ENCODE results near the gene SPRR5. TPM values are rescaled to one million over a fixed set of nuclear protein-coding genes. Genes with fewer than 3 reads are reported as not detected.

Gene SPRR5
- total RNA-seq, 1 donor from 2014 or later, result not detected

DNA sequence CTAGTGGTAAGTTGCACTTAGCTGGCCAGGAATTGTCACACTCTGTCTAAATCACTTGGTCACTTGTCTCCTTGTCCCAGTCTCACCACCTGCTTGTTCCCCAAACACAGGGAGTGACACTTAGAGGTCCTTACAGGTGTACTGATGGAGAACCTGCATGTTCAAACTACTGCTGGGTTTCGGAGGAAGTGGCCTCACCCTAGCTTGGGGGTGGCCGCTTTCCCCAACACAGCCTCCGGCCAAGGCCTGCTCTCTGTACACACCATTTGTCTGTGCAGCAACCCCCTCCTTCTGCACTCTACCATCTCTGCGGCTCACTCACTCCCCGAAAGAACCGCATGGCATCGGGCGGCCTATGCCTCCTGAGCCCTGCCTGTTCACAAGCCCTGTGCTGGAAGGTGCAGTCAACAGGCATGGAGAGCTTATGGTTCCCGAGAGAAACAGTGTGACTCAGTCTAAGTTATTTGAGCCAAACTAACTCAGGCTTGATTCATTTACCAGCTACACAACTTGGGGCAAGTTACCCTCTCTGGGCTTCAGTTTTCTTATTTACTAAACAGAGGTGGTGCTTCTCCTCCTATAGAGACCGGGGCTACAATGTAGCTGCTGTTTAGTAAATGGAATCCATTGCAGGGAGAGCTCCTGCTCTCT is 12.9 kb downstream of the SPRR5 start:
- no peaks in the 10 kb centered on the region for H3K27me3 ChIP-seq (ENCODE audit: control insufficient read depth, insufficient read depth, low read length)
- H3K4me3 ChIP-seq (ENCODE audit: low read depth, low read length), result no peak overlapping the region
- TF ChIP-seq, protein P1, sequence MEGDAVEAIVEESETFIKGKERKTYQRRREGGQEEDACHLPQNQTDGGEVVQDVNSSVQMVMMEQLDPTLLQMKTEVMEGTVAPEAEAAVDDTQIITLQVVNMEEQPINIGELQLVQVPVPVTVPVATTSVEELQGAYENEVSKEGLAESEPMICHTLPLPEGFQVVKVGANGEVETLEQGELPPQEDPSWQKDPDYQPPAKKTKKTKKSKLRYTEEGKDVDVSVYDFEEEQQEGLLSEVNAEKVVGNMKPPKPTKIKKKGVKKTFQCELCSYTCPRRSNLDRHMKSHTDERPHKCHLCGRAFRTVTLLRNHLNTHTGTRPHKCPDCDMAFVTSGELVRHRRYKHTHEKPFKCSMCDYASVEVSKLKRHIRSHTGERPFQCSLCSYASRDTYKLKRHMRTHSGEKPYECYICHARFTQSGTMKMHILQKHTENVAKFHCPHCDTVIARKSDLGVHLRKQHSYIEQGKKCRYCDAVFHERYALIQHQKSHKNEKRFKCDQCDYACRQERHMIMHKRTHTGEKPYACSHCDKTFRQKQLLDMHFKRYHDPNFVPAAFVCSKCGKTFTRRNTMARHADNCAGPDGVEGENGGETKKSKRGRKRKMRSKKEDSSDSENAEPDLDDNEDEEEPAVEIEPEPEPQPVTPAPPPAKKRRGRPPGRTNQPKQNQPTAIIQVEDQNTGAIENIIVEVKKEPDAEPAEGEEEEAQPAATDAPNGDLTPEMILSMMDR (IDR thresholded peaks at IDR 0.05; ENCODE audit: insufficient read depth, low read length, poor library complexity, severe bottlenecking), result no peak
- DNase-seq (ENCODE audit: low read depth), result no peak
- no peaks in the 10 kb centered on the region for H3K36me3 ChIP-seq (ENCODE audit: control insufficient read depth, insufficient read depth, low read length)

DNA sequence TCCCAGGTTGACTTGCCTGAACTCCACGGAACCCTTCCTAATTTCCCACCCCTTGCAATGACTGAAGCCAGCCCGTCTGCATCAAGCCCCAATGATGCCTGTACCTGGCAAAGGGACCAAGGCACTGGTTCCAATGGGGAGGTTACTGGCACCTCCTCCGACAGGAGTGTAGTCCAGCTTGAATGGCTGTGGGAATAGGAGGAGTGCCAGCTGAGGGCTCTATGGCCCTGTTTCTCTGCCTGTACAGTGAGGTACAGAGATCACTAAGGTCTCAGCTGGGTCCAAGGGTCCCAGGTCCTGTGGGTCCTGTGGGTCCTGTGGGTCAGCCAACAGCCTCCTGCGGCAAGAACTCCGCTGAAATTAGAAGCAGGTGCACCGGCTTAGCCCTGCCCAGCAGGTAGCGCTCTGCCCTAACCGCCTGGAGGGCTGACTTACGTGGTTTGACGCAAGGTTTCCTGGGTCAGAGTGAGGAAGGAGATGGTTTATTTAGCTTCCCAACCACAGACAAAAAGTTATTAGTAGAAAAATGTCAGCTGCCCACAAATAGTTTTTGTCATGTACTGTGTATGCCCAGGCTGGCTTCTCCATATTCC is 13.5 kb downstream of the SPRR5 start:
- TF ChIP-seq, protein P1 (IDR thresholded peaks at IDR 0.05; ENCODE audit: insufficient read depth, low read length, poor library complexity, severe bottlenecking), result no peak
- Histone ChIP-seq H3K4me3 (ENCODE audit: low read depth, low read length) (no peak overlapping the region), H3K36me3 (ENCODE audit: control insufficient read depth, insufficient read depth, low read length) (no peaks in the 10 kb centered on the region), H3K27me3 (ENCODE audit: control insufficient read depth, insufficient read depth, low read length) (no peaks in the 10 kb centered on the region)
- no peak for DNase-seq (ENCODE audit: low read depth)

DNA sequence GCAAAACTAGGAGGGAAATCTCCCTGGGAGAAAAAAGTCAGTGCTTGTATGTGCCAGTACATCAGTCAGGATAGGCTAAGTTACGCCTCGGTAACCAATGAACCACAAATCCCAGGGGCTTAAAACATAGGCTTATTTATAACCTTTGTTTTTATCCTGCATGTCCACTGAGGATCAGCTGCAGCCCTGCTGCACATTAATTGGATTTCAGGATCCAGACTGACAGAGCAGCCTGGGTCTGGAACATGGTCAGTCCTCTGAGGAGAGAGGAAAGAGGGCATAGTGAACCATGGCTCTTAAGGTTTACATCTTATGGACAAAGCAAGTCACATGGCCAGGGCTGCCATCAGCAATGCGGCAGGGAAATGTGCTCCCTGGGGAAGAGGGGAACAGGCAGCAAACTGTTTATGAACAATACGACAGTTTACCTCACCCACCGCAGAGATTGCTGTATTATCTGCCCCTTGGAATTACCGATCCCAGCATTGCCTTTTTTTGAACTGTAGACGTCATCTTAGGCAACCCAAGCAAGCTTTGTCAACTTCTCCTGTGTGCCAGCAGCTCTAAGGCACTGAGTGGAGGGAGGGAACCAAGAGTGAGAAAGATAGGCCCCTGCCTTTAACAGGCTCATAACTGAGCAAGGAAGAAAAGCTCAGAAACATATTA is 14.4 kb downstream of the SPRR5 start:
- DNase-seq (ENCODE audit: low read depth), result no peak
- no peaks in the 10 kb centered on the region for H3K27me3 ChIP-seq (ENCODE audit: control insufficient read depth, insufficient read depth, low read length)
- TF ChIP-seq, protein P1 (IDR thresholded peaks at IDR 0.05; ENCODE audit: insufficient read depth, low read length, poor library complexity, severe bottlenecking), result no peak
- H3K4me3 ChIP-seq (ENCODE audit: low read depth, low read length), result no peak overlapping the region
- H3K36me3 ChIP-seq (ENCODE audit: control insufficient read depth, insufficient read depth, low read length), result no peaks in the 10 kb centered on the region

DNA sequence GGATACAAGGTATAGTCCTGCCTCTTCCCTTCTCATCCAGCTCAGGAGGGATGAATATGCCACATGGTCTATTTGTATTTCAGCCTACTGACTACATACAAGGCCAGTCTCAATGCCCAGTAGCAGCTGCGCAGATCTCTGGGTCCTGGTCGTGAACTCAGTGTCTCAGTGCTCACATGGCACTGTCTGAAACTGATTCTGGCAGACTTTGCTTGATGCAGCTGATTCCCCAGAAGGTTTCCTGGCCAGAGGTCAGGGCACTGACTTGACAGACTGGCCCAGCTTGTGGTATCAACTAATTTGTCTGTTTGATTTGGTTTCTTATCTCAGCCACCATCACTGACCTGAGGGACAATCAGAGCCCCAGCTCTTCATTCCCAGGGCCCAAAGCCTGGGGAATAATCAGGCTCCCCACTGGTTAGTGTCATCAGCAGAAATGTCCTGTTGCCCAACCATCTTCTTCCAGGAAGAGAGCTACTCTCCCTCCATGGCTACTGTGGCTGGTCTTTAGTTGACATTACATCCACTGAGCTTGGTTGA is 15.9 kb downstream of the SPRR5 start:
- Histone ChIP-seq H3K27me3 (ENCODE audit: control insufficient read depth, insufficient read depth, low read length) (no peaks in the 10 kb centered on the region), H3K36me3 (ENCODE audit: control insufficient read depth, insufficient read depth, low read length) (no peaks in the 10 kb centered on the region), H3K4me3 (ENCODE audit: low read depth, low read length) (no peak overlapping the region)
- DNase-seq (ENCODE audit: low read depth), result no peak
- TF ChIP-seq, protein P1 (IDR thresholded peaks at IDR 0.05; ENCODE audit: insufficient read depth, low read length, poor library complexity, severe bottlenecking), result no peak

DNA sequence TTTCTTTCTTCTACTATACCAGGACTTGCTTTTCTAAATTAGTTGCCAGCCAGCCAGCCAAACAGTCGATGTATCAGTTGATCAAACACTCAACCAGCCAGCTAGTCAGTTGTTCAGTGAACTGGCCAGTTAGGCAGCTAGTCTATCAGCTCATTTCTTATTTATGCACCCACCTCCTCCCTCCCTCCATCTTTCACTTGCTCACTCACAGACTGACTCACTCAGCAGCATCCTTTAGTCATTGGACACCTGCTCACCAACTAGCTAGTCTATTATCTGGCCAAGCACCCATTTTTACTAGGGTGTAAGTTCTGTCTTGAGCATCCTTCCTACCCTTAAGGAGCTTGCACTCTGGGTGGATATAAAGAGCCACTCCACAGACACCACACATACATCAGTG is 17.5 kb downstream of the SPRR5 start:
- no peaks in the 10 kb centered on the region for H3K27me3 ChIP-seq (ENCODE audit: control insufficient read depth, insufficient read depth, low read length)

More for the DNA sequence above, 17.5 kb downstream of the SPRR5 start:
- no peak for DNase-seq (ENCODE audit: low read depth)
- Histone ChIP-seq H3K4me3 (ENCODE audit: low read depth, low read length) (no peak overlapping the region), H3K36me3 (ENCODE audit: control insufficient read depth, insufficient read depth, low read length) (no peaks in the 10 kb centered on the region)
- TF ChIP-seq, protein P1 (IDR thresholded peaks at IDR 0.05; ENCODE audit: insufficient read depth, low read length, poor library complexity, severe bottlenecking), result no peak

Data from kidney epithelial cell (primary cell).